SK-N-SH treated with all-trans-retinoic acid at 6 μM for 48 hours (cell line): Measurements from ENCODE around the gene TTF2.

Experiments
- ATAC-seq: fragments of 200-7000 bp; cut with Tn5 transposase; 3 replicates; pipeline ENCODE4 v1.9.1; 2020; ENCODE audit warnings: mild to moderate bottlenecking, moderate library complexity
- ARNTL ChIP-seq: fragments of 450-650 bp; formaldehyde crosslinking; IDR thresholded peaks from 2 replicates; pipeline ENCODE4 v1.5.0; 2020; ENCODE audit warnings: low read depth, mild to moderate bottlenecking, moderate library complexity, borderline replicate concordance
- BACH2 ChIP-seq: fragments of 250-450 bp; sonication (Bioruptor Pico); IDR thresholded peaks from 2 replicates; pipeline ENCODE4 v1.9.0; 2021; ENCODE audit warnings: mild to moderate bottlenecking, borderline replicate concordance
- CSDC2 ChIP-seq: fragments of 250-450 bp; sonication (Bioruptor Pico); IDR thresholded peaks from 2 replicates; pipeline ENCODE4 v1.5.0; 2020; ENCODE audit warnings: mild to moderate bottlenecking, moderate library complexity
- CSRNP3 ChIP-seq: fragments of 250-450 bp; sonication (Bioruptor Pico); IDR thresholded peaks from 2 replicates; pipeline ENCODE4 v1.5.1; 2021; ENCODE audit warnings: mild to moderate bottlenecking, moderate library complexity
- ESRRG ChIP-seq: fragments of 250-450 bp; sonication (Bioruptor Pico); IDR thresholded peaks from 2 replicates; pipeline ENCODE4 v1.6.1; 2021; ENCODE audit warnings: mild to moderate bottlenecking
- GLIS3 ChIP-seq: fragments of 250-450 bp; sonication (Bioruptor Pico); IDR thresholded peaks from 2 replicates; pipeline ENCODE4 v1.5.0; 2020; ENCODE audit warnings: mild to moderate bottlenecking, moderate library complexity
- OSR1 ChIP-seq: fragments of 250-450 bp; sonication (Bioruptor Pico); IDR thresholded peaks from 2 replicates; pipeline ENCODE4 v1.8.0; 2022; ENCODE audit warnings: moderate library complexity, mild to moderate bottlenecking, inconsistent platforms
- RARB ChIP-seq: fragments of 250-450 bp; sonication (Bioruptor Pico); IDR thresholded peaks from 2 replicates; pipeline ENCODE4 v1.8.0; 2021; ENCODE audit warnings: mild to moderate bottlenecking, moderate library complexity
- SNAI2 ChIP-seq: fragments of 250-450 bp; sonication (Bioruptor Pico); IDR thresholded peaks from 2 replicates; pipeline ENCODE4 v1.5.0; 2020; ENCODE audit warnings: mild to moderate bottlenecking, moderate library complexity
- TCF4 ChIP-seq: fragments of 250-450 bp; sonication (Bioruptor Pico); IDR thresholded peaks from 2 replicates; pipeline ENCODE4 v1.8.0; 2021; ENCODE audit warnings: mild to moderate bottlenecking, moderate library complexity, borderline replicate concordance
- TOX ChIP-seq: fragments of 250-450 bp; sonication (Bioruptor Pico); IDR thresholded peaks from 2 replicates; pipeline ENCODE4 v1.8.0; 2021; ENCODE audit warnings: mild to moderate bottlenecking, moderate library complexity, borderline replicate concordance
- ZC3H10 ChIP-seq: fragments of 250-450 bp; sonication (Bioruptor Pico); IDR thresholded peaks from 2 replicates; pipeline ENCODE4 v1.5.1; 2021; ENCODE audit warnings: mild to moderate bottlenecking, moderate library complexity
- ZFP30 ChIP-seq: fragments of 450-650 bp; formaldehyde crosslinking; IDR thresholded peaks from 2 replicates; pipeline ENCODE4 v1.5.0; 2022; ENCODE audit warnings: mild to moderate bottlenecking, moderate library complexity
- ZNF565 ChIP-seq: fragments of 450-650 bp; formaldehyde crosslinking; conservative IDR thresholded peaks from 2 replicates; pipeline ENCODE4 v1.5.0; 2020; ENCODE audit warnings: low read depth, mild to moderate bottlenecking, moderate library complexity
- ZNF70 ChIP-seq: fragments of 450-650 bp; formaldehyde crosslinking; IDR thresholded peaks from 2 replicates; pipeline ENCODE4 v1.5.0; 2020; ENCODE audit warnings: mild to moderate bottlenecking, moderate library complexity
- ZNF8 ChIP-seq: fragments of 450-650 bp; formaldehyde crosslinking; IDR thresholded peaks from 2 replicates; pipeline ENCODE4 v1.5.0; 2020; ENCODE audit warnings: mild to moderate bottlenecking, moderate library complexity
- TF ChIP-seq, protein P1 (sequence below): fragments of 250-450 bp; sonication (Bioruptor Pico); IDR thresholded peaks from 2 replicates; pipeline ENCODE4 v1.5.0; 2020; ENCODE audit warnings: mild to moderate bottlenecking, moderate library complexity
- TF ChIP-seq, protein P2 (sequence below): fragments of 250-450 bp; sonication (Bioruptor Pico); IDR thresholded peaks from 2 replicates; pipeline ENCODE4 v1.8.0; 2020; ENCODE audit warnings: mild to moderate bottlenecking, moderate library complexity, borderline replicate concordance
- TF ChIP-seq, protein P3 (sequence below): fragments of 250-450 bp; sonication (Bioruptor Pico); IDR thresholded peaks from 2 replicates; pipeline ENCODE4 v1.8.0; 2021; ENCODE audit warnings: low read depth, mild to moderate bottlenecking, moderate library complexity, borderline replicate concordance

The TTF2 gene

GRCh38 chr1:117051224-117052064, 8.7 kb upstream of the TTF2 start (continued):
- TF ChIP-seq, protein P1, sequence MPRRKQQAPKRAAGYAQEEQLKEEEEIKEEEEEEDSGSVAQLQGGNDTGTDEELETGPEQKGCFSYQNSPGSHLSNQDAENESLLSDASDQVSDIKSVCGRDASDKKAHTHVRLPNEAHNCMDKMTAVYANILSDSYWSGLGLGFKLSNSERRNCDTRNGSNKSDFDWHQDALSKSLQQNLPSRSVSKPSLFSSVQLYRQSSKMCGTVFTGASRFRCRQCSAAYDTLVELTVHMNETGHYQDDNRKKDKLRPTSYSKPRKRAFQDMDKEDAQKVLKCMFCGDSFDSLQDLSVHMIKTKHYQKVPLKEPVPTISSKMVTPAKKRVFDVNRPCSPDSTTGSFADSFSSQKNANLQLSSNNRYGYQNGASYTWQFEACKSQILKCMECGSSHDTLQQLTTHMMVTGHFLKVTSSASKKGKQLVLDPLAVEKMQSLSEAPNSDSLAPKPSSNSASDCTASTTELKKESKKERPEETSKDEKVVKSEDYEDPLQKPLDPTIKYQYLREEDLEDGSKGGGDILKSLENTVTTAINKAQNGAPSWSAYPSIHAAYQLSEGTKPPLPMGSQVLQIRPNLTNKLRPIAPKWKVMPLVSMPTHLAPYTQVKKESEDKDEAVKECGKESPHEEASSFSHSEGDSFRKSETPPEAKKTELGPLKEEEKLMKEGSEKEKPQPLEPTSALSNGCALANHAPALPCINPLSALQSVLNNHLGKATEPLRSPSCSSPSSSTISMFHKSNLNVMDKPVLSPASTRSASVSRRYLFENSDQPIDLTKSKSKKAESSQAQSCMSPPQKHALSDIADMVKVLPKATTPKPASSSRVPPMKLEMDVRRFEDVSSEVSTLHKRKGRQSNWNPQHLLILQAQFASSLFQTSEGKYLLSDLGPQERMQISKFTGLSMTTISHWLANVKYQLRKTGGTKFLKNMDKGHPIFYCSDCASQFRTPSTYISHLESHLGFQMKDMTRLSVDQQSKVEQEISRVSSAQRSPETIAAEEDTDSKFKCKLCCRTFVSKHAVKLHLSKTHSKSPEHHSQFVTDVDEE (CRISPR knock-in tag) = no peak
- no peak for TF ChIP-seq BACH2

DNA sequence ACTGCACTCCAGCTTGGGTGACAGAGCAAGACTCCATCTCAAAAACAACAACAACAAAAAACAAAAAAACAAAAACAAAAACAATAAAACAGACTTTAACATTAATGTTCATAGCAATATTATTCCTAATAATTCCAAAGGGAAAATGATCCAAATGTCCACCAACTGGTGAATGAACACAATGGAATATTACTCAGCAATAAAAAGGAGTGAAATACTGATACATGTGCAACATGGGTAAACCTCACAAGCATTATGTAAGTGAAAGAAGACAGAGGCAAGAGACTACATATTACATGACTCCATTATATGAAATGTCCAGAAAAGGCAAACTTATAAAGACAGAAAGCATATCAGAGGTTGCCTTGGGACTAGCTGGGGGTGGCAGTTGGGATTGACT, 6.1 kb upstream of the TTF2 start:
- TF ChIP-seq ZNF8 (CRISPR knock-in tag) (no peak), ZC3H10 (CRISPR knock-in tag) (no peak), ZFP30 (CRISPR knock-in tag) (no peak), ZNF70 (CRISPR knock-in tag) (no peak), RARB (CRISPR knock-in tag) (no peak), TOX (CRISPR knock-in tag) (no peak)
- TF ChIP-seq, protein P1 (CRISPR knock-in tag) = no peak
- TF ChIP-seq, protein P2, sequence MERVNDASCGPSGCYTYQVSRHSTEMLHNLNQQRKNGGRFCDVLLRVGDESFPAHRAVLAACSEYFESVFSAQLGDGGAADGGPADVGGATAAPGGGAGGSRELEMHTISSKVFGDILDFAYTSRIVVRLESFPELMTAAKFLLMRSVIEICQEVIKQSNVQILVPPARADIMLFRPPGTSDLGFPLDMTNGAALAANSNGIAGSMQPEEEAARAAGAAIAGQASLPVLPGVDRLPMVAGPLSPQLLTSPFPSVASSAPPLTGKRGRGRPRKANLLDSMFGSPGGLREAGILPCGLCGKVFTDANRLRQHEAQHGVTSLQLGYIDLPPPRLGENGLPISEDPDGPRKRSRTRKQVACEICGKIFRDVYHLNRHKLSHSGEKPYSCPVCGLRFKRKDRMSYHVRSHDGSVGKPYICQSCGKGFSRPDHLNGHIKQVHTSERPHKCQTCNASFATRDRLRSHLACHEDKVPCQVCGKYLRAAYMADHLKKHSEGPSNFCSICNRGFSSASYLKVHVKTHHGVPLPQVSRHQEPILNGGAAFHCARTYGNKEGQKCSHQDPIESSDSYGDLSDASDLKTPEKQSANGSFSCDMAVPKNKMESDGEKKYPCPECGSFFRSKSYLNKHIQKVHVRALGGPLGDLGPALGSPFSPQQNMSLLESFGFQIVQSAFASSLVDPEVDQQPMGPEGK = no peak
- ATAC-seq = no peak

DNA sequence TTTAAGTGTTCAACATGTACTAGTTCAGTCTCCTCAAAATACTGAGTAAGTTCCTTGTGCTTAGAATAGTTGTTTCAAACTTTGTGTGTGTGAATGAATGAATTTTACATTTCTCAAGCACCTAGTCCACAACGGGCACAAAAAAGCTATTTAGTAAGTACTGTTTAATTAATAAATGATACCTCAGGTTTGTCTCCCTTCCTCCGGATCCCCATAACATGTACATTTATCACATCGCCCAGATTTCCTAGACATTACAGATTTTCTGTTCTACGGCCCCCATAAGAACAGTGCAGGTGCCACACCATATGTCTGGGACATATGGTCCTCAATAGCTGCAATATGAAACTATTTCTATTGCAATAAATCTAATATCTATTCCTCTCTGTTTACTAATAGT, 1.3 kb upstream of the TTF2 start:
- ATAC-seq = no peak
- TF ChIP-seq ZC3H10 (CRISPR knock-in tag) (no peak), ARNTL (no peak), RARB (CRISPR knock-in tag) (no peak), CSRNP3 (no peak), ZFP30 (CRISPR knock-in tag) (no peak), ZNF70 (CRISPR knock-in tag) (no peak), SNAI2 (CRISPR knock-in tag) (no peak), GLIS3 (CRISPR knock-in tag) (no peak), TCF4 (CRISPR knock-in tag) (no peak), ESRRG (CRISPR knock-in tag) (no peak), OSR1 (no peak), ZNF565 (CRISPR knock-in tag) (no peak), CSDC2 (no peak)
- TF ChIP-seq, protein P1 (CRISPR knock-in tag) = no peak
- TF ChIP-seq, protein P2 = no peak
- TF ChIP-seq, protein P3, sequence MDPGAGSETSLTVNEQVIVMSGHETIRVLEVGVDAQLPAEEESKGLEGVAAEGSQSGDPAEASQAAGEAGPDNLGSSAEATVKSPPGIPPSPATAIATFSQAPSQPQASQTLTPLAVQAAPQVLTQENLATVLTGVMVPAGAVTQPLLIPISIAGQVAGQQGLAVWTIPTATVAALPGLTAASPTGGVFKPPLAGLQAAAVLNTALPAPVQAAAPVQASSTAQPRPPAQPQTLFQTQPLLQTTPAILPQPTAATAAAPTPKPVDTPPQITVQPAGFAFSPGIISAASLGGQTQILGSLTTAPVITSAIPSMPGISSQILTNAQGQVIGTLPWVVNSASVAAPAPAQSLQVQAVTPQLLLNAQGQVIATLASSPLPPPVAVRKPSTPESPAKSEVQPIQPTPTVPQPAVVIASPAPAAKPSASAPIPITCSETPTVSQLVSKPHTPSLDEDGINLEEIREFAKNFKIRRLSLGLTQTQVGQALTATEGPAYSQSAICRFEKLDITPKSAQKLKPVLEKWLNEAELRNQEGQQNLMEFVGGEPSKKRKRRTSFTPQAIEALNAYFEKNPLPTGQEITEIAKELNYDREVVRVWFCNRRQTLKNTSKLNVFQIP (CRISPR knock-in tag) = no peak
- TF ChIP-seq, all 23 proteins: peak for 0
